K562 (cell line): ENCODE data around the gene MYRIP. TPM values are rescaled to one million over a fixed set of nuclear protein-coding genes. Genes with fewer than 3 reads are reported as not detected.

Experiments
- ATAC-seq: fragments of 200-7000 bp; cut with Tn5 transposase; 3 replicates; pipeline ENCODE4 v1.9.1; 2020; ENCODE audit warnings: moderate library complexity
- BruUV-seq: library from RNA; stranded (reverse); fragments of 400-500 nt; replicated peaks from 2 replicates; lab custom pipeline; 2021; lab: Mats Ljungman, UMichigan
- CTCF ChIA-PET: fragments of 300-600 bp; formaldehyde crosslinking; extraction: SDS; loops from one replicate; lab custom pipeline; 2021; ENCODE audit warnings: low intra/inter-chr PET ratio; lab: Yijun Ruan, JAX
- POLR2A ChIA-PET: fragments of 300-600, 350-650 bp; sonication (Branson Sonifier 250); formaldehyde crosslinking; extraction: SDS; loops from one replicate; lab custom pipeline; 2021; ENCODE audit warnings: antibody characterized with exemption, inconsistent platforms; lab: Yijun Ruan, JAX
- DNase-seq, 4 experiments: peaks; one replicate each; pipeline versions ENCODE4 v3.0.0 to v3.0.0-alpha.2; 2011 to 2018; ENCODE audit warnings: low spot score in 3 of 4, mixed read lengths in 3 of 4; ENCODE audit errors: extremely low read depth in 1 of 4
- FAIRE-seq: peaks from 2 replicates; lab custom pipeline; 2011; peaks lifted over from hg19 to GRCh38; lab: Jason Lieb, UNC
- H2AFZ ChIP-seq: 2 replicates; pipeline ENCODE4 v1.6.0; 2011; ENCODE audit warnings: low read depth, low read length, control low read depth, inconsistent platforms
- H3K27ac ChIP-seq: fragments of 200-600 bp; 3 replicates; pipeline ENCODE4 v1.8.0; 2011; ENCODE audit warnings: low read depth, mild to moderate bottlenecking, control low read depth, inconsistent platforms, low read length, moderate library complexity, mixed read lengths; ENCODE audit errors: extremely low read depth
- H3K27me3 ChIP-seq, 2 experiments: fragments of 300-600 bp in 1 of 2; 2 replicates in 1 of 2; 3 replicates in 1 of 2; pipeline versions ENCODE4 v1.6.0 to v1.8.0; 2011; ENCODE audit warnings: inconsistent platforms in 2 of 2, low read length in 2 of 2, mild to moderate bottlenecking in 1 of 2, mixed read lengths in 1 of 2, moderate library complexity in 1 of 2; ENCODE audit not compliant: control insufficient read depth in 2 of 2, insufficient read depth in 2 of 2
- H3K36me3 ChIP-seq: fragments of 300-600 bp; 3 replicates; pipeline ENCODE4 v1.8.0; 2011; ENCODE audit warnings: mild to moderate bottlenecking, low read length, inconsistent platforms; ENCODE audit not compliant: control insufficient read depth, insufficient read depth
- H3K4me1 ChIP-seq, 2 experiments: fragments of 200-600 bp in 1 of 2; replicated peaks in 1 of 2; 2 replicates in 1 of 2; 3 replicates in 1 of 2; pipeline versions ENCODE4 v1.5.1 to v1.8.0; 2011; ENCODE audit warnings: inconsistent platforms in 2 of 2, low read length in 2 of 2, mild to moderate bottlenecking in 1 of 2, mixed read lengths in 1 of 2, moderate library complexity in 1 of 2; ENCODE audit not compliant: control insufficient read depth in 2 of 2, insufficient read depth in 2 of 2
- H3K4me2 ChIP-seq: 2 replicates; pipeline ENCODE4 v1.6.1; 2011; ENCODE audit warnings: low read length, control low read depth, inconsistent platforms, mixed read lengths; ENCODE audit not compliant: insufficient read depth
- H3K4me3 ChIP-seq: fragments of 200-600 bp; sonication (generic), shearing (Covaris generic); 2 replicates; pipeline ENCODE4 v1.5.1; 2016; ENCODE audit warnings: control low read depth, inconsistent platforms
- H3K79me2 ChIP-seq: fragments of 200-600 bp; 3 replicates; pipeline ENCODE4 v1.8.0; 2011; ENCODE audit warnings: low read length, inconsistent platforms; ENCODE audit not compliant: control insufficient read depth, insufficient read depth
- H3K9ac ChIP-seq, 2 experiments: 2 replicates each; pipeline versions ENCODE4 v1.6.0 to v1.6.1; 2011; ENCODE audit warnings: low read depth in 2 of 2, low read length in 2 of 2, control low read depth in 1 of 2, inconsistent platforms in 1 of 2, mild to moderate bottlenecking in 1 of 2, mixed read lengths in 1 of 2; ENCODE audit not compliant: insufficient read depth in 1 of 2
- H3K9me1 ChIP-seq: one replicate; pipeline ENCODE4 v1.6.0; 2011; ENCODE audit warnings: inconsistent platforms, mild to moderate bottlenecking, low read length, moderate library complexity; ENCODE audit not compliant: control insufficient read depth, insufficient read depth
- H3K9me3 ChIP-seq: replicated peaks from 2 replicates; pipeline ENCODE4 v1.5.1; 2011; ENCODE audit warnings: low read depth, low read length, inconsistent platforms; ENCODE audit not compliant: control insufficient read depth, insufficient read depth
- H4K20me1 ChIP-seq: replicated peaks from 2 replicates; pipeline ENCODE4 v1.6.1; 2011; ENCODE audit warnings: low read length, inconsistent platforms, mixed read lengths; ENCODE audit not compliant: control insufficient read depth, insufficient read depth
- CBX2 ChIP-seq: fragments of 200-600 bp; sonication (generic); IDR thresholded peaks from one replicate; pipeline ENCODE4 v1.6.1; 2012; ENCODE audit warnings: mild to moderate bottlenecking, low read length, inconsistent platforms; ENCODE audit not compliant: insufficient read depth, poor library complexity, severe bottlenecking
- CTBP1 ChIP-seq: fragments of 450-650 bp; IDR thresholded peaks from 2 replicates; pipeline ENCODE4 v1.6.1; 2016; ENCODE audit warnings: borderline replicate concordance
- DPF2 ChIP-seq: fragments of 450-650 bp; IDR thresholded peaks from 2 replicates; pipeline ENCODE4 v1.6.1; 2016
- GTF2A2 ChIP-seq: IDR thresholded peaks from 2 replicates; pipeline ENCODE4 v1.6.1; 2016; ENCODE audit warnings: mild to moderate bottlenecking, missing genetic modification characterization, missing compliant biosample characterization
- HDAC3 ChIP-seq: fragments of 450-650 bp; IDR thresholded peaks from 2 replicates; pipeline ENCODE4 v1.6.1; 2018; ENCODE audit warnings: borderline replicate concordance, mild to moderate bottlenecking, moderate library complexity; ENCODE audit not compliant: partially characterized antibody
- NFYB ChIP-seq: IDR thresholded peaks from 2 replicates; pipeline ENCODE4 v1.6.1; 2011; ENCODE audit warnings: mild to moderate bottlenecking, moderate library complexity; ENCODE audit not compliant: insufficient read length; ENCODE audit errors: extremely low read depth
- PRMT5 ChIP-seq: sonication (generic); formaldehyde crosslinking; IDR thresholded peaks from 2 replicates; pipeline ENCODE4 v1.5.0; 2020; ENCODE audit warnings: missing genetic modification reagents
- SMAD3 ChIP-seq: fragments of 450-650 bp; formaldehyde crosslinking; conservative IDR thresholded peaks from 2 replicates; pipeline ENCODE4 v1.4.0; 2020; ENCODE audit warnings: mild to moderate bottlenecking
- TCF7L2 ChIP-seq: fragments of 150-350 bp; IDR thresholded peaks from 2 replicates; pipeline ENCODE4 v1.6.1; 2016; ENCODE audit warnings: low read depth, mild to moderate bottlenecking, low read length, moderate library complexity
- TSC22D4 ChIP-seq: fragments of 450-650 bp; IDR thresholded peaks from 2 replicates; pipeline ENCODE4 v1.6.1; 2016; ENCODE audit warnings: missing genetic modification characterization, missing biosample characterization, control low read depth
- ZNF174 ChIP-seq: fragments of 250-450 bp; sonication (Bioruptor Pico); IDR thresholded peaks from 2 replicates; pipeline ENCODE4 v1.4.0; 2020; ENCODE audit warnings: mild to moderate bottlenecking
- ZNF263 ChIP-seq: sonication (generic); formaldehyde crosslinking; IDR thresholded peaks from 2 replicates; pipeline ENCODE4 v1.8.0; 2022; ENCODE audit warnings: mild to moderate bottlenecking, missing genetic modification reagents, borderline replicate concordance
- ZNF551 ChIP-seq: fragments of 250-450 bp; sonication (Bioruptor Pico); IDR thresholded peaks from 2 replicates; pipeline ENCODE4 v1.5.0; 2021; ENCODE audit warnings: mild to moderate bottlenecking, moderate library complexity
- WGBS: fragments of 100-300 bp; shearing (Covaris generic); methylation state at CpG from one replicate; pipeline ENCODE4 v1.1.6; 2016; ENCODE audit warnings: low coverage, mixed read lengths; ENCODE audit not compliant: insufficient coverage; ENCODE audit errors: missing lambda C conversion rate; 5-methylcytosine and 5-hydroxymethylcytosine counted together
- in situ Hi-C: fragments of 300-500 bp; cut with MboI; formaldehyde crosslinking; loops from 4 replicates; pipeline ENCODE4 v1.15.0; 2018; ENCODE audit warnings: inconsistent platforms, mixed read lengths
- intact Hi-C: fragments of 100-400 bp; cut with micrococcal nuclease; formaldehyde crosslinking; loops from 2 replicates; pipeline ENCODE4 v1.14.2; 2022
- polyA plus RNA-seq, 8 experiments: library from polyadenylated mRNA; depleted of rRNA in 4 of 8; stranded (reverse) in 5 of 8; unstranded in 3 of 8; fragments of >200 nt; fragmentation: Nextera tagmentation in 2 of 8; fragmentation: Illumina TruSeq in 1 of 8; extraction: Ambion mirVana in 2 of 8; extraction: Trizol in 1 of 8; gene quantifications; 2 replicates each; pipeline versions ENCODE4 v1.2.1 to v1.2.3, GENCODE V29; 2011 to 2014; ENCODE audit warnings: inconsistent platforms in 1 of 8, missing spikeins in 1 of 8
- total RNA-seq, 7 experiments: library from RNA; depleted of rRNA in 6 of 7; stranded (reverse); fragments of >200 nt in 6 of 7; fragmentation: Illumina TruSeq in 2 of 7; extraction: Trizol in 2 of 7; gene quantifications; 2 replicates each; pipeline versions ENCODE4 v1.2.1 to v1.2.3, GENCODE V29; 2011 to 2021; ENCODE audit warnings: low replicate concordance in 1 of 7
- TF ChIP-seq, protein P1 (sequence below): fragments of 450-650 bp; formaldehyde crosslinking; IDR thresholded peaks from 2 replicates; pipeline ENCODE4 v1.4.0; 2022; ENCODE audit warnings: mild to moderate bottlenecking, moderate library complexity

MYRIP gene
- total and polyA plus RNA-seq, 9 of the 15 experiments (the other 6 are each of a cell fraction or from before 2014, with no cell fraction given), result 0.03 to 0.12 TPM; not detected in 7

DNA sequence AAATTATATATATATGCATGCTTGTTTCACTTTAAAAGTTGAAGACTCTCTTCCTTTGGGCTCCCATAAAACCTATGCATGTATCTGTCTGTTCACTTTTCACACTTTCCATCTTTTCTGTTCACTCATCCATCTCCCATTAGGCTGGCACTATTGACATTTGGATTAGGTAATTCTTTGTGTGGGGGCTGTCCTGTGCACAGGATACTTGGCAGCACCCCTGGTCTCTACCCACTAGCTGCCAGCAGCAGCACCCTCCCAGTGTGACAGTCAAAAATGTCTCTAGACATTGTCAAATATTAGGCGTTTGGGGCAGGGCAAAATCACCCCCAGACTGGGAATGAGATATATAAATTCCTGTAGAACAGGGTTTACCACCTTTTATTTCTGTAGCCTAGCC is 427.8 kb downstream of the MYRIP start:
- no peak overlapping the region for H3K4me3 ChIP-seq
- H3K9me3 ChIP-seq, result no peaks in the 10 kb centered on the region
- H3K4me2 ChIP-seq, result no peak overlapping the region
- H4K20me1 ChIP-seq, result no peaks in the 10 kb centered on the region
- no peak for DNase-seq
- FAIRE-seq, result no peak
- no peak overlapping the region for H2AFZ ChIP-seq
- H3K9ac ChIP-seq, result no peak overlapping the region
- H3K27ac ChIP-seq, result no peak overlapping the region
- TF ChIP-seq PRMT5 (no peak), TCF7L2 (no peak), DPF2 (no peak), CTBP1 (no peak), ZNF174 (CRISPR knock-in tag) (no peak), TSC22D4 (tag) (no peak), NFYB (no peak), ZNF263 (CRISPR knock-in tag) (no peak), SMAD3 (CRISPR knock-in tag) (no peak), CBX2 (no peak), ZNF551 (CRISPR knock-in tag) (no peak), HDAC3 (no peak), GTF2A2 (tag) (no peak)
- TF ChIP-seq, protein P1, sequence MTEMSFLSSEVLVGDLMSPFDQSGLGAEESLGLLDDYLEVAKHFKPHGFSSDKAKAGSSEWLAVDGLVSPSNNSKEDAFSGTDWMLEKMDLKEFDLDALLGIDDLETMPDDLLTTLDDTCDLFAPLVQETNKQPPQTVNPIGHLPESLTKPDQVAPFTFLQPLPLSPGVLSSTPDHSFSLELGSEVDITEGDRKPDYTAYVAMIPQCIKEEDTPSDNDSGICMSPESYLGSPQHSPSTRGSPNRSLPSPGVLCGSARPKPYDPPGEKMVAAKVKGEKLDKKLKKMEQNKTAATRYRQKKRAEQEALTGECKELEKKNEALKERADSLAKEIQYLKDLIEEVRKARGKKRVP (CRISPR knock-in tag), result no peak
- WGBS, result 0% methylated on average over 1 of the region's 1 CpG
- no peaks in the 10 kb centered on the region for H3K79me2 ChIP-seq
- H3K36me3 ChIP-seq, result no peaks in the 10 kb centered on the region
- ChIA-PET CTCF (no interaction called here), POLR2A (no interaction called here)
- H3K4me1 ChIP-seq, result no peaks in the 10 kb centered on the region; a peak in 2 of 5 replicates
- in situ Hi-C loops, result no loop called here
- H3K9me1 ChIP-seq, result no peaks in the 10 kb centered on the region
- H3K27me3 ChIP-seq, result peaks cover 5 to 9% of the 10 kb centered on the region in 2 experiments; a peak in 3 of 5 replicates
- ATAC-seq, result no peak
- intact Hi-C loops, result no loop called here
- BruUV-seq, result no TSS peak
